Tibial nerve (tissue), 4 donors: ENCODE measurements around the gene CMTM6. TPM values are rescaled to one million over a fixed set of nuclear protein-coding genes. Genes with fewer than 3 reads are reported as not detected.
A peak's percentile ranks its signal among the peaks of the same experiment; 100 is the strongest.

Experiments used
- DNase-seq, 2 donors: peaks; one replicate each; pipeline ENCODE4 v3.0.0-alpha.2; 2019; ENCODE audit warnings: low spot score in 2 of 2
- H3K27ac ChIP-seq, 4 donors: fragments of 200-600 bp; sonication (generic) in 3 of 4; one replicate each; pipeline ENCODE4 v1.5.1; 2017 to 2019; ENCODE audit warnings: mild to moderate bottlenecking in 1 of 4
- H3K27me3 ChIP-seq, 2 donors: fragments of 200-600 bp; sonication (generic) in 1 of 2; one replicate each; pipeline versions ENCODE4 v1.5.1 to v1.6.0; 2017 to 2019
- H3K36me3 ChIP-seq, 3 donors: fragments of 200-600 bp; sonication (generic); one replicate each; pipeline ENCODE4 v1.5.1; 2018 to 2019
- H3K4me1 ChIP-seq, 4 donors: fragments of 200-600 bp; sonication (generic) in 3 of 4; one replicate each; pipeline ENCODE4 v1.5.1; 2017 to 2019
- H3K4me3 ChIP-seq, 4 donors: fragments of 200-600 bp; sonication (generic) in 3 of 4; one replicate each; pipeline ENCODE4 v1.5.1; 2017 to 2019; ENCODE audit warnings: mild to moderate bottlenecking in 1 of 4, moderate library complexity in 1 of 4
- H3K9me3 ChIP-seq, 4 donors: fragments of 200-600 bp; sonication (generic) in 3 of 4; one replicate each; pipeline ENCODE4 v1.5.1; 2017 to 2019
- EP300 ChIP-seq, 2 donors: sonication (generic); formaldehyde crosslinking; IDR thresholded peaks; one replicate each; pipeline ENCODE4 v1.6.1; 2017; ENCODE audit warnings: antibody characterized with exemption in 2 of 2, mild to moderate bottlenecking in 1 of 2
- POLR2A ChIP-seq, 2 donors: fragments of 450-650 bp; IDR thresholded peaks; one replicate each; pipeline ENCODE4 v1.6.1; 2017; ENCODE audit warnings: antibody characterized with exemption in 2 of 2, mild to moderate bottlenecking in 2 of 2, moderate library complexity in 2 of 2
- WGBS, 2 donors: methylation state at CpG; one replicate each; pipeline ENCODE4 v1.1.5; 2018; 5-methylcytosine and 5-hydroxymethylcytosine counted together
- total RNA-seq, 4 donors: library from RNA; depleted of rRNA; stranded (reverse); fragments of >200 nt; gene quantifications; one replicate each; pipeline ENCODE4 v1.1.0, GENCODE V29; 2016
- TF ChIP-seq, protein P1 (sequence below), 5 experiments: fragments of 200-600 bp in 3 of 5; fragments of 450-650 bp in 2 of 5; sonication (generic) in 3 of 5; IDR thresholded peaks; one replicate each; pipeline ENCODE4 v1.5.1; 2016 to 2019; ENCODE audit warnings: antibody characterized with exemption in 5 of 5, mild to moderate bottlenecking in 3 of 5, moderate library complexity in 2 of 5

The CMTM6 gene, protein sequence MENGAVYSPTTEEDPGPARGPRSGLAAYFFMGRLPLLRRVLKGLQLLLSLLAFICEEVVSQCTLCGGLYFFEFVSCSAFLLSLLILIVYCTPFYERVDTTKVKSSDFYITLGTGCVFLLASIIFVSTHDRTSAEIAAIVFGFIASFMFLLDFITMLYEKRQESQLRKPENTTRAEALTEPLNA
- total RNA-seq: 10 to 100 TPM; 67.8 to 73.3 (median 70.6) TPM

DNA sequence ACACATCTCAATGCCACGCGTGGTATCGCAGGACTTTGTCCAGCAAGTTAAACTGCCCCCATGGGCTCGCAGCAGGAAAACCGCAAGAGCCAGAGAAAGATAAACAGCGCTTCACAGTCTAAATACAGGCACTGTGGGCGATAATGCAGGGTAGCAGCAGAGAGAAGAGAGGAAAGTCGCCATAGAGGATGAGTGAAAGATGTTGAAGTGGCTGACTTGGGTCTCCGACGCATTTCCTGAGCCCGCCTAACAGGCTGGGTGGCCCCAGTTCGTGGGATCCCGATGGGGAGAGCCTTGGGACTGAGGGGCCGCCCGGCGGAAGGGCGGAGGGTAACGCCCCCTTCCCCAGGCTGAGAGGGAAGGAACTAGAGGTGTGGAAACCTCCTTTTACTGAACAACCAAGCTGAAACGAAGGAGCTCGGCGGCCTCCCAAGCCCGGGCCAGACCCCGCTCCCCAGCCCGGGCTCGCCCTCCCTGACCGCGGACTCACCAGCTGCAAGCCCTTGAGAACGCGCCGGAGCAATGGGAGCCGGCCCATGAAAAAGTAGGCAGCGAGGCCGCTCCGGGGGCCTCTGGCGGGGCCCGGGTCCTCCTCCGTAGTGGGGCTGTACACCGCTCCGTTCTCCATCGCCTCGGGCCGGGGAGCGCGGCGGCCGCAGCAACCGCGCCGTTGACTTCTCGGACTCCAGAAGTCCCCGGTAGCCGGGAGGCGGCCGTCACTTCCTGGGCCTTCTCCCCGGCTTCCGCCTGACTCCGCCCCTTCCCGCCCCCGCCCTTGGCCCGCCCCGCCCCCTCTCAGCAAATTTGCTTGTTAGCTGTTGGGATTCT is at the start of gene CMTM6:
Gene CMTM6 (minus strand): TSS at position 735 of the 828 bp plus-strand sequence. CDS start 107 bp downstream, at position 628.
- peak; percentile 67 for DNase-seq
- Histone ChIP-seq H3K9me3 (no peaks in the 10 kb centered on the region), H3K27me3 (no peaks in the 10 kb centered on the region), H3K36me3 (no peaks in the 10 kb centered on the region), H3K4me1 (peaks cover 0 to 54% (median 21%) of the 10 kb centered on the region in 4 donors), H3K27ac (peak within 1 kb of the TSS; percentile 32 to 98 (median 94)), H3K4me3 (peak within 1 kb of the TSS; percentile 46 to 96 (median 80))
- peak in 1 of 2 donors; percentile 87 for TF ChIP-seq EP300 (IDR thresholded peaks at IDR 0.05)
- TF ChIP-seq POLR2A (IDR thresholded peaks at IDR 0.05): peak; percentile 55 to 79
- TF ChIP-seq, protein P1, sequence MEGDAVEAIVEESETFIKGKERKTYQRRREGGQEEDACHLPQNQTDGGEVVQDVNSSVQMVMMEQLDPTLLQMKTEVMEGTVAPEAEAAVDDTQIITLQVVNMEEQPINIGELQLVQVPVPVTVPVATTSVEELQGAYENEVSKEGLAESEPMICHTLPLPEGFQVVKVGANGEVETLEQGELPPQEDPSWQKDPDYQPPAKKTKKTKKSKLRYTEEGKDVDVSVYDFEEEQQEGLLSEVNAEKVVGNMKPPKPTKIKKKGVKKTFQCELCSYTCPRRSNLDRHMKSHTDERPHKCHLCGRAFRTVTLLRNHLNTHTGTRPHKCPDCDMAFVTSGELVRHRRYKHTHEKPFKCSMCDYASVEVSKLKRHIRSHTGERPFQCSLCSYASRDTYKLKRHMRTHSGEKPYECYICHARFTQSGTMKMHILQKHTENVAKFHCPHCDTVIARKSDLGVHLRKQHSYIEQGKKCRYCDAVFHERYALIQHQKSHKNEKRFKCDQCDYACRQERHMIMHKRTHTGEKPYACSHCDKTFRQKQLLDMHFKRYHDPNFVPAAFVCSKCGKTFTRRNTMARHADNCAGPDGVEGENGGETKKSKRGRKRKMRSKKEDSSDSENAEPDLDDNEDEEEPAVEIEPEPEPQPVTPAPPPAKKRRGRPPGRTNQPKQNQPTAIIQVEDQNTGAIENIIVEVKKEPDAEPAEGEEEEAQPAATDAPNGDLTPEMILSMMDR (IDR thresholded peaks at IDR 0.05): peak in 1 of 5 experiments; percentile 6
- WGBS, 2 donors: 0 to 1% methylated on average over 36 to 60 of the region's 61 CpGs

DNA sequence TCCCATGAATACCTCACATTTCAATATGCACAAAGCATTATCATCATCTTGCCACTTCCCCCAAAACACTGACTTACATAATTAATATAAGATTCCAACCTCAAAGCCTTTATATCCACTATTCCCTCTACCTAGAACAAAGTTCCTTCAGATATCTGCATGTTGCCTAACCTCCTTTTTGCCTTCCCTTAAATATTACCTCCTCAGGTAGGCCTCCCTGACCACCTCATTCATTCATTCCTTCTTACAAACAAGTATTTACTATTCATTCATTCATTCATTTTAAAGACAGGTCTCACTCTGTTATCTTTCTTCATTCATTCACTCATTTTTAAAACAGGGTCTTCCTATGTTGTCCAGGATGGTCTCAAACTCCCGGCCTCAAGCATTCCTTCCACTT is 49.4 kb upstream of the CMTM6 start:
- 94 to 95% methylated on average over 1 of the region's 1 CpG for WGBS, 2 donors
- DNase-seq: no peak

DNA sequence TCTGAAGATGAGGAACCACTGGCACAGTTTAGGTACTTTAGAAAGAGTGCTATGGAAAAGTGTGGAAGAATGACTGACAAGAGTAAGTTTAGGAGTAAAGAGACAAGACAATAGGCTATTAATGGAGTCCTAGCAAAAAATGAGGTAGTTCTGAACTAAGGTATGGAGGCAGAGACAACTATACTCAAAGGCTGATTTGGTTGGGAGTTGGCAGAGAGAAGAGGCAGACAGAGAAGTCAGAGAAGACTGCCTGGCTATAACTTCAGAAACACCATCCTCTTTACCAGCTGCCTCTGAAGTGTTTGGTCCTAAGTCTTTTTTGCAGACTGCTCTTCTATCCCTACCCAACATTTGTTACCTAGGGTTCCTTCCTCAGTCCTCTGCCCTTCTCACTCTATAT is 48.8 kb upstream of the CMTM6 start:
- no peak overlapping the region for H3K4me3 ChIP-seq
- H3K36me3 ChIP-seq: peaks cover 0 to 4% (median 0%) of the 10 kb centered on the region in 3 donors
- TF ChIP-seq POLR2A (IDR thresholded peaks at IDR 0.05) (no peak), EP300 (IDR thresholded peaks at IDR 0.05) (no peak)
- TF ChIP-seq, protein P1 (IDR thresholded peaks at IDR 0.05): no peak
- no peak overlapping the region for H3K27ac ChIP-seq
- peaks cover 0 to 26% (median 0%) of the 10 kb centered on the region in 4 donors for H3K4me1 ChIP-seq
- no peaks in the 10 kb centered on the region for H3K27me3 ChIP-seq
- no peaks in the 10 kb centered on the region for H3K9me3 ChIP-seq
- DNase-seq: no peak

More for the DNA sequence above, 49.4 kb upstream of the CMTM6 start:
- Histone ChIP-seq H3K4me3 (no peak overlapping the region), H3K36me3 (no peaks in the 10 kb centered on the region), H3K27ac (no peak overlapping the region), H3K9me3 (no peaks in the 10 kb centered on the region), H3K27me3 (no peaks in the 10 kb centered on the region), H3K4me1 (peaks cover 0 to 26% (median 0%) of the 10 kb centered on the region in 4 donors)
- TF ChIP-seq, protein P1 (IDR thresholded peaks at IDR 0.05): no peak
- TF ChIP-seq POLR2A (IDR thresholded peaks at IDR 0.05) (no peak), EP300 (IDR thresholded peaks at IDR 0.05) (no peak)

DNA sequence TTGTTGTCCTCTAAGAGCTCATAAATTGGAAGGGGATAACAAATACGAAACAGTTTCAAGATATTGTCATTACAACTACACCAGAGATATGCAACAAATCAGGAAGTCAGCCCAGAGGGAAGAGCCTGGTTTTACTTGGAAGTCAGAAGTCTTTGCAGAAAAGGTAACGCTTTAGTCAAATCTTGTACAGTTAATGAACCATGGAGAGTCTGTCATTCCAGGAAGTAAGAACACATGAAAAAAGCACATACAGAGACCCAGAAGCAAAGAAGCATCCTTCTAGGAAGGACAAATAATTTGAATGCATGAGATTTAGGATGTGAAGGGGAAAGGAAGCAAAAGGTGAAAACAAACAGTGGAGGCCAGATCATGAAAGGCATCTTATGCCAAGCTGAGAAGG is 48.4 kb upstream of the CMTM6 start:
- no peak for DNase-seq
- WGBS, 2 donors: 89 to 96% methylated on average over 2 of the region's 2 CpGs
- H3K27ac ChIP-seq: no peak overlapping the region

More for the DNA sequence above, 48.4 kb upstream of the CMTM6 start:
- Histone ChIP-seq H3K9me3 (no peaks in the 10 kb centered on the region), H3K27me3 (no peaks in the 10 kb centered on the region), H3K36me3 (peaks cover 0 to 8% (median 0%) of the 10 kb centered on the region in 3 donors), H3K4me1 (peaks cover 0 to 26% (median 0%) of the 10 kb centered on the region in 4 donors), H3K4me3 (no peak overlapping the region)
- TF ChIP-seq POLR2A (IDR thresholded peaks at IDR 0.05) (no peak), EP300 (IDR thresholded peaks at IDR 0.05) (no peak)
- TF ChIP-seq, protein P1 (IDR thresholded peaks at IDR 0.05): no peak
